Measurements from ENCODE around the gene LRP10.

LRP10 gene

DNA sequence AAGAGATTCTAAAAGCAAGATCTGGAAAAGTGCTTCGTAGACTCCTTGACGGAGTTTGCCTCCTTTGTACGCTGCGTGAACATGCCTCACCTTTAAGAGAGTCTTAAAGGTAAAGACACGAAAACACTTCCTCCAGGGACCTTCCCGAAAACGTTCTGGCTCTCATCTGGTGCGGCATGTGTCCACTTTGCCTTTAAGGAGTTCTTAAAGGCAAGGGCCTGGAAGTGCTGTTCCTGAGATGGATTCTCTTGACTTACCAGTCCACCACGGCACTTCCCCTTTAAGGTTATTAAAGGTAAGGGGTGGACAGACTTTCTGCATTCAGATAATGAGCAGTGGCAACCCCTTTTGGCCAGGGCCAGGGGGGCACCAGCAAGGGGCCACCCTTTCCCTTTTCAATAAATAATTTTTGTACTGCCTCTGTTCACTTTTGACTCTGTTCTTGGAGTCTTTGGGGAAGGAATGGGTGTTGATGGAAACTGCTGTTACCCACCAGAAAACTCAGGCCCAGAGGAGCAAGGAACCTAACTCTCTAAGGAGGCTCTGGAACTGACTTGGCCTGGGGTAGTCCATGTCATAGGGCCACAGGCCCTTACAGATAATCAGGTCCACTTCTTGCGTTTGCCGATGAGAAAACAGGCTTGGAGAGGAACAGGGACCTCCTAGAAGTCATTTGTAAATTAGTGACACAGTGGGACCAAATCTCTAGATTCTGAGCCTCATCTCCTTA lies 15.9 kb downstream of the LRP10 start:
- TF ChIP-seq, protein P1, sequence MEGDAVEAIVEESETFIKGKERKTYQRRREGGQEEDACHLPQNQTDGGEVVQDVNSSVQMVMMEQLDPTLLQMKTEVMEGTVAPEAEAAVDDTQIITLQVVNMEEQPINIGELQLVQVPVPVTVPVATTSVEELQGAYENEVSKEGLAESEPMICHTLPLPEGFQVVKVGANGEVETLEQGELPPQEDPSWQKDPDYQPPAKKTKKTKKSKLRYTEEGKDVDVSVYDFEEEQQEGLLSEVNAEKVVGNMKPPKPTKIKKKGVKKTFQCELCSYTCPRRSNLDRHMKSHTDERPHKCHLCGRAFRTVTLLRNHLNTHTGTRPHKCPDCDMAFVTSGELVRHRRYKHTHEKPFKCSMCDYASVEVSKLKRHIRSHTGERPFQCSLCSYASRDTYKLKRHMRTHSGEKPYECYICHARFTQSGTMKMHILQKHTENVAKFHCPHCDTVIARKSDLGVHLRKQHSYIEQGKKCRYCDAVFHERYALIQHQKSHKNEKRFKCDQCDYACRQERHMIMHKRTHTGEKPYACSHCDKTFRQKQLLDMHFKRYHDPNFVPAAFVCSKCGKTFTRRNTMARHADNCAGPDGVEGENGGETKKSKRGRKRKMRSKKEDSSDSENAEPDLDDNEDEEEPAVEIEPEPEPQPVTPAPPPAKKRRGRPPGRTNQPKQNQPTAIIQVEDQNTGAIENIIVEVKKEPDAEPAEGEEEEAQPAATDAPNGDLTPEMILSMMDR (IDR thresholded peaks at IDR 0.05; ENCODE audit: insufficient read depth, low read depth, low read length, missing control alignments) = no peak
- DNase-seq (ENCODE audit: low read depth) = peak; percentile 96
- peak overlapping the region; percentile 62 for H3K4me3 ChIP-seq (ENCODE audit: low read length)

DNA sequence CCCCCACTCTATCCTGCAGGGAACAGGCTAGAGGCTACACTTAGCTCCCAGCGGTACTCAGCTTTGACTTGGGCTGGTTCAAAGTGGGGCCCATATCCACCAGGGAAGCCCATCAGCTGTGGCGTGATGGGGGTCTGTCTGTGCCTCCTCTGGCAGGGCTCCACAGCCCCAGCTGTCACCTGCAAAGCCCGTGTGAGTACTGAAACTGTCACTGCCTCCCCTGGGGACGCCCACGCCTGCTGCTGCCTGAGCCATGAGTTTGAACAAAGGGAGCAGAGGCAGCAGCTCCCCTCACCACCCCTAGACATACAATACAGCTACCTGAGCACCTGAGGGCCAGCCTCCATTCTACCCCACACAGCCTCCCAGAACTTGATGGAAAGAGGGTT lies 16.4 kb downstream of the LRP10 start:
- TF ChIP-seq, protein P1 (IDR thresholded peaks at IDR 0.05; ENCODE audit: insufficient read depth, low read depth, low read length, missing control alignments) = no peak
- no peak for DNase-seq (ENCODE audit: low read depth)
- H3K4me3 ChIP-seq (ENCODE audit: low read length) = peak overlapping the region; percentile 62

DNA sequence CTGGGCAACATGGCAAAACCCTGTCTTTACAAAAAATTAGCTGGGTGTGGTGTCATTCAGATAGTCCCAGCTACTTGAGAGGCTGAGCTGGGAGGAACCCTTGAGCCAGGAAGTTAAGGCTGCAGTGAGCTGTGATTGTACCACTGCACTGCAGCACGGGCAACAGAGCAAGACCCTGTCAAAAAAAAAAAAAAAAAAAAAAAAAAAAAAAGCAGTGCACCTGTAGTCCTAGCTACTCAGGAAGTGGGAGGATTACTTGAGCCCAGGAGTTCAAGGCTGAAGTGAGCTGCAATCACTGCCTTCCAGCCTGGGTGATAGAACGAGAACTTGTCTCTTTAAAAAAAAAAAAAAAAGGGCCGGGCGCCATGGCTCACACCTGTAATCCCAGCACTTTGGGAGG lies 17.1 kb downstream of the LRP10 start:
- no peak overlapping the region for H3K4me3 ChIP-seq (ENCODE audit: low read length)
- TF ChIP-seq, protein P1 (IDR thresholded peaks at IDR 0.05; ENCODE audit: insufficient read depth, low read depth, low read length, missing control alignments) = no peak
- no peak for DNase-seq (ENCODE audit: low read depth)

DNA sequence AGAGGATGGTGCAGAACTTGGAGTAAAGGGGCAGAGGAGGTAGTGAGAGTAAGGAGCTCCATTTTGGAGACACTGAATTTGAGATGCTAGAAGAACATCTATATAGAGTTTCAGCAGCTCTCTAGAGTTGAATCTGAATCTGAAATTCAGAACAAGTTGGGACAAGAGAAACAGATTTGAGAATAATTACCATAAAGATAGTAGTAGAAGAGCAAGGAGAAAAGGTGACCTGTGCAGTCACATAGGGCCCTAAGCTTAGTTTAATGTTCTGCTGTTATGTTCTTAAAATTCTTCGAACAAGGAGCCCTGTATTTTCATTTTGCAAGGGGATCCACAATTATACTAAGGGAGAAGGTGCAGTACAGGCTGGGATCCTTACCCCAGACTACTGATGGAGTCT lies 18.9 kb downstream of the LRP10 start:
- TF ChIP-seq, protein P1 (IDR thresholded peaks at IDR 0.05; ENCODE audit: insufficient read depth, low read depth, low read length, missing control alignments) = no peak
- H3K4me3 ChIP-seq (ENCODE audit: low read length) = no peak overlapping the region
- DNase-seq (ENCODE audit: low read depth) = peak; percentile 52

DNA sequence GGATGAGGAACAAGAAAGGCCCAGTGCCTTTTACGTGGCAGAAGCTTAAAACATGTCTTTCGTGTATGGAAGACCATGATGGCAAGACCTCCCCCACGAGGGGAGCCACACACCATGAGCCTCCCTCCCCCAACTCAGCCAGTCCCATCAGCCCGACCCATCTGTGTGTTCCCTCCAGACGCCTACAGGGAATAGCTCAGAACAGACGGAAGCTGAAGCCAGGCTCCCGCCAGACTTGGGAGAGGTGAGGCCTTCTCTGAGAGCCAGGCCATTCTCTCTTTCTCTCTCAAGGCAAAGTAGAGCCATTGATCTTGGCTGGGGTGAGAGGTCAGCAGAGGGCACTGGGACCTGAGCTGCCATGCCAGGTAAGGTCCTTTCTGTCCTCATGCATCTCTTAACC lies 20.9 kb downstream of the LRP10 start:
- no peak overlapping the region for H3K4me3 ChIP-seq (ENCODE audit: low read length)
- TF ChIP-seq, protein P1 (IDR thresholded peaks at IDR 0.05; ENCODE audit: insufficient read depth, low read depth, low read length, missing control alignments) = no peak
- no peak for DNase-seq (ENCODE audit: low read depth)

DNA sequence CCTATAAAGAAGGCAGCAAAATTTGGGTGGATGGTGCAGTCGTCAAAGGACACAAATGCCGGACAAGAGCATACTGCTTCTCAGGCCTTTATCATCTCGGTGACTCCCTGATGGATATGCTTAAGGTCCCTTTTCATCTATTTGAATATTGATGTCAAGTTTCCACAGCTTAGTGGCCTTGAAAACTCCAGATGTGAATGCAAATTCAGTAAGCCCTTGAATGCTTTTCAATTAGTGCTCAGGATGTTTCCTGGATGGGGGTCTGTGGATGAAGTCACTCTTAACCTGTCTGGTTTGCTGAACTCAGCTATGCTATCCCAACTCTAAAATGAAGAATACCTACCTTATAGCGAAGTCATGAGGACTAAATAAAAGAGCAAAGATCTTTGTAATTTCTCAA lies 22.2 kb downstream of the LRP10 start:
- no peak for DNase-seq (ENCODE audit: low read depth)
- TF ChIP-seq, protein P1 (IDR thresholded peaks at IDR 0.05; ENCODE audit: insufficient read depth, low read depth, low read length, missing control alignments) = no peak
- H3K4me3 ChIP-seq (ENCODE audit: low read length) = no peak overlapping the region

DNA sequence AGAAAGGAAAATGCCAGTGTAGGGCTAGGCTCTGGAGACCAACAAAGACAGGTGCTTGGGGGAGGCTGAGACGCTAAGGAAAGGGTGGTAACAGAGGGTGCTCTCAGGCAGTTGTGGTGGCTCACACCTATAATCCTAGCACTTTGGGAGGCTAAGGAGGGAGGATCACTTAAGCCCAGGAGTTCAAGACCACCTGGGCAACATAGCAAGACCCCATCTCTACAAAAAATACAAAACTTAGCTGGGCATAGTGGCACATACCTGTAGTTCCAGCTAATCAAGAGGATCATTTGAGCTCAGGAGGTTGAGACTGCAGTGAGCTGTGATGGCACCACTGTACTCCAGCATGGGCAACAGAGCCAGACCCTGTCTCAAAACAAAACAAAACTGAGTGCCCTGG lies 23.9 kb downstream of the LRP10 start:
- DNase-seq (ENCODE audit: low read depth) = no peak
- TF ChIP-seq, protein P1 (IDR thresholded peaks at IDR 0.05; ENCODE audit: insufficient read depth, low read depth, low read length, missing control alignments) = no peak
- no peak overlapping the region for H3K4me3 ChIP-seq (ENCODE audit: low read length)

Data from epithelial cell of esophagus (primary cell).